WTC11 (cell line): Measurements from ENCODE around the gene MDGA2. TPM values are rescaled to one million over a fixed set of nuclear protein-coding genes. Genes with fewer than 3 reads are reported as not detected.

ENCODE experiments used
- ATAC-seq: fragments of 200-7000 bp; cut with Tn5 transposase; 2 replicates; pipeline ENCODE4 v1.10.0; 2021; ENCODE audit warnings: mild to moderate bottlenecking, moderate library complexity
- CTCF ChIA-PET: fragments of 300-600 bp; sonication (Branson Sonifier 250); formaldehyde crosslinking; loops from one replicate; lab custom pipeline; 2021; ENCODE audit warnings: antibody characterized with exemption; lab: Charles Lee
- POLR2A ChIA-PET: fragments of 350-600 bp; sonication (Branson Sonifier 250); formaldehyde crosslinking; loops from one replicate; lab custom pipeline; 2021; ENCODE audit warnings: antibody characterized with exemption; lab: Charles Lee
- DNase-seq: peaks from one replicate; pipeline ENCODE4 v3.0.0; 2021; ENCODE audit warnings: low spot score
- H3K27ac Mint-ChIP-seq: 2 replicates; pipeline ENCODE4 v1.8.0; 2021; ENCODE audit warnings: mixed read lengths
- H3K27me3 Mint-ChIP-seq: 2 replicates; pipeline ENCODE4 v1.8.0; 2021; ENCODE audit warnings: low read depth, mild to moderate bottlenecking, moderate library complexity, mixed read lengths
- H3K36me3 Mint-ChIP-seq: 2 replicates; pipeline ENCODE4 v1.8.0; 2021; ENCODE audit warnings: mixed read lengths
- H3K4me1 Mint-ChIP-seq: 2 replicates; pipeline ENCODE4 v1.8.0; 2022; ENCODE audit warnings: mixed read lengths
- H3K4me3 Mint-ChIP-seq: 2 replicates; pipeline ENCODE4 v1.8.0; 2021; ENCODE audit warnings: mild to moderate bottlenecking, moderate library complexity, mixed read lengths
- H3K9me3 Mint-ChIP-seq: 2 replicates; pipeline ENCODE4 v1.8.0; 2021; ENCODE audit warnings: mixed read lengths
- CBFB ChIP-seq: sonication (generic); formaldehyde crosslinking; IDR thresholded peaks from 2 replicates; pipeline ENCODE4 v1.8.1; 2022; ENCODE audit warnings: mild to moderate bottlenecking, low read depth, missing genetic modification reagents
- CREM ChIP-seq: sonication (generic); formaldehyde crosslinking; IDR thresholded peaks from 2 replicates; pipeline ENCODE4 v1.8.1; 2022; ENCODE audit warnings: mild to moderate bottlenecking, missing genetic modification reagents, moderate library complexity
- CTCF ChIP-seq: fragments of 200-600 bp; IDR thresholded peaks from 2 replicates; pipeline ENCODE4 v1.8.0; 2022; ENCODE audit warnings: antibody characterized with exemption
- ETV6 ChIP-seq: sonication (generic); formaldehyde crosslinking; IDR thresholded peaks from 2 replicates; pipeline ENCODE4 v1.8.1; 2022; ENCODE audit warnings: mild to moderate bottlenecking, missing genetic modification reagents
- FOXK1 ChIP-seq: sonication (generic); formaldehyde crosslinking; IDR thresholded peaks from 2 replicates; pipeline ENCODE4 v1.8.0; 2022; ENCODE audit warnings: mild to moderate bottlenecking, moderate library complexity, missing genetic modification reagents
- GRHL2 ChIP-seq: fragments of 250-450 bp; sonication (Bioruptor Pico); IDR thresholded peaks from 2 replicates; pipeline ENCODE4 v1.8.0; 2022; ENCODE audit warnings: mild to moderate bottlenecking, moderate library complexity; ENCODE audit not compliant: insufficient replicate concordance, severe bottlenecking
- GTF2I ChIP-seq: fragments of 250-450 bp; sonication (Bioruptor Pico); conservative IDR thresholded peaks from 2 replicates; pipeline ENCODE4 v1.4.0; 2021; ENCODE audit warnings: mild to moderate bottlenecking
- HMGA2 ChIP-seq: fragments of 250-450 bp; sonication (Bioruptor Pico); IDR thresholded peaks from 2 replicates; pipeline ENCODE4 v1.4.0; 2021; ENCODE audit warnings: mild to moderate bottlenecking, moderate library complexity
- MYBL2 ChIP-seq: sonication (generic); formaldehyde crosslinking; IDR thresholded peaks from 2 replicates; pipeline ENCODE4 v1.8.1; 2023; ENCODE audit warnings: mild to moderate bottlenecking, moderate library complexity, missing genetic modification reagents
- NR3C1 ChIP-seq: sonication (generic); formaldehyde crosslinking; conservative IDR thresholded peaks from 2 replicates; pipeline ENCODE4 v1.8.1; 2023; ENCODE audit warnings: low read depth, mild to moderate bottlenecking, missing genetic modification reagents
- PRDM15 ChIP-seq: sonication (generic); formaldehyde crosslinking; IDR thresholded peaks from 2 replicates; pipeline ENCODE4 v1.8.0; 2022; ENCODE audit warnings: missing genetic modification reagents
- PRRX2 ChIP-seq: fragments of 250-450 bp; sonication (Bioruptor Pico); IDR thresholded peaks from 2 replicates; pipeline ENCODE4 v1.8.0; 2021; ENCODE audit warnings: mild to moderate bottlenecking
- RELA ChIP-seq: sonication (generic); formaldehyde crosslinking; IDR thresholded peaks from 2 replicates; pipeline ENCODE4 v1.8.1; 2022; ENCODE audit warnings: missing genetic modification reagents, mild to moderate bottlenecking, borderline replicate concordance
- RORB ChIP-seq: fragments of 250-450 bp; sonication (Bioruptor Pico); IDR thresholded peaks from 2 replicates; pipeline ENCODE4 v1.9.0; 2021; ENCODE audit warnings: mild to moderate bottlenecking
- SMAD3 ChIP-seq: sonication (generic); formaldehyde crosslinking; IDR thresholded peaks from 2 replicates; pipeline ENCODE4 v1.8.0; 2022; ENCODE audit warnings: missing genetic modification reagents, mild to moderate bottlenecking, borderline replicate concordance
- TEAD4 ChIP-seq: sonication (generic); formaldehyde crosslinking; IDR thresholded peaks from 2 replicates; pipeline ENCODE4 v1.8.0; 2022; ENCODE audit warnings: mild to moderate bottlenecking, missing genetic modification reagents
- USF1 ChIP-seq: sonication (generic); formaldehyde crosslinking; IDR thresholded peaks from 2 replicates; pipeline ENCODE4 v1.8.0; 2022; ENCODE audit warnings: mild to moderate bottlenecking, missing genetic modification reagents
- ZNF232 ChIP-seq: sonication (generic); formaldehyde crosslinking; IDR thresholded peaks from 2 replicates; pipeline ENCODE4 v1.8.0; 2022; ENCODE audit warnings: mild to moderate bottlenecking, missing genetic modification reagents
- ZNF396 ChIP-seq: fragments of 250-450 bp; sonication (Bioruptor Pico); IDR thresholded peaks from 2 replicates; pipeline ENCODE4 v1.8.0; 2021; ENCODE audit warnings: mild to moderate bottlenecking, moderate library complexity, borderline replicate concordance
- ZNF416 ChIP-seq: fragments of 250-450 bp; sonication (Bioruptor Pico); IDR thresholded peaks from 2 replicates; pipeline ENCODE4 v1.9.0; 2021; ENCODE audit warnings: mild to moderate bottlenecking, inconsistent platforms
- ZNF671 ChIP-seq: fragments of 250-450 bp; sonication (Bioruptor Pico); IDR thresholded peaks from 2 replicates; pipeline ENCODE4 v1.8.0; 2021; ENCODE audit warnings: mild to moderate bottlenecking
- total RNA-seq: library from RNA; stranded (reverse); gene quantifications from 3 replicates; pipeline ENCODE4 v1.2.3, GENCODE V29; 2021
- TF ChIP-seq, protein P1 (sequence below): fragments of 250-450 bp; sonication (Bioruptor Pico); IDR thresholded peaks from 2 replicates; pipeline ENCODE4 v1.9.0; 2021; ENCODE audit warnings: mild to moderate bottlenecking
- TF ChIP-seq, protein P2 (sequence below): fragments of 250-450 bp; sonication (Bioruptor Pico); IDR thresholded peaks from 2 replicates; pipeline ENCODE4 v1.8.0; 2021; ENCODE audit warnings: mild to moderate bottlenecking
- TF ChIP-seq, protein P3 (sequence below): sonication (generic); formaldehyde crosslinking; IDR thresholded peaks from 2 replicates; pipeline ENCODE4 v1.8.1; 2023; ENCODE audit warnings: mild to moderate bottlenecking, missing genetic modification reagents

Gene MDGA2
- total RNA-seq, 1 experiment from 2014 or later = 4.9 TPM

- Mint-ChIP-seq H3K27me3 (no peaks in the 10 kb centered on the region), H3K9me3 (no peaks in the 10 kb centered on the region), H3K4me1 (no peaks in the 10 kb centered on the region), H3K27ac (no peak overlapping the region), H3K36me3 (no peaks in the 10 kb centered on the region), H3K4me3 (no peak overlapping the region)
- ChIA-PET CTCF (no interaction called here), POLR2A (no interaction called here)
- no peak for DNase-seq
- no peak for ATAC-seq
- TF ChIP-seq, protein P1, sequence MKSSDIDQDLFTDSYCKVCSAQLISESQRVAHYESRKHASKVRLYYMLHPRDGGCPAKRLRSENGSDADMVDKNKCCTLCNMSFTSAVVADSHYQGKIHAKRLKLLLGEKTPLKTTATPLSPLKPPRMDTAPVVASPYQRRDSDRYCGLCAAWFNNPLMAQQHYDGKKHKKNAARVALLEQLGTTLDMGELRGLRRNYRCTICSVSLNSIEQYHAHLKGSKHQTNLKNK (CRISPR knock-in tag) = no peak
- no peak for TF ChIP-seq NR3C1
- no peak for TF ChIP-seq GTF2I
- no peak for TF ChIP-seq ETV6 (CRISPR knock-in tag)
- TF ChIP-seq, protein P2, sequence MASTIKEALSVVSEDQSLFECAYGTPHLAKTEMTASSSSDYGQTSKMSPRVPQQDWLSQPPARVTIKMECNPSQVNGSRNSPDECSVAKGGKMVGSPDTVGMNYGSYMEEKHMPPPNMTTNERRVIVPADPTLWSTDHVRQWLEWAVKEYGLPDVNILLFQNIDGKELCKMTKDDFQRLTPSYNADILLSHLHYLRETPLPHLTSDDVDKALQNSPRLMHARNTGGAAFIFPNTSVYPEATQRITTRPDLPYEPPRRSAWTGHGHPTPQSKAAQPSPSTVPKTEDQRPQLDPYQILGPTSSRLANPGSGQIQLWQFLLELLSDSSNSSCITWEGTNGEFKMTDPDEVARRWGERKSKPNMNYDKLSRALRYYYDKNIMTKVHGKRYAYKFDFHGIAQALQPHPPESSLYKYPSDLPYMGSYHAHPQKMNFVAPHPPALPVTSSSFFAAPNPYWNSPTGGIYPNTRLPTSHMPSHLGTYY (CRISPR knock-in tag) = no peak
- TF ChIP-seq GRHL2 = no peak
- no peak for TF ChIP-seq CREM
- TF ChIP-seq FOXK1 = no peak
- TF ChIP-seq TEAD4 (CRISPR knock-in tag) = no peak
- no peak for TF ChIP-seq MYBL2 (CRISPR knock-in tag)
- no peak for TF ChIP-seq RORB (CRISPR knock-in tag)
- no peak for TF ChIP-seq ZNF396 (CRISPR knock-in tag)
- TF ChIP-seq USF1 (CRISPR knock-in tag) = no peak
- TF ChIP-seq HMGA2 (CRISPR knock-in tag) = no peak
- no peak for TF ChIP-seq CBFB (CRISPR knock-in tag)
- TF ChIP-seq PRRX2 (CRISPR knock-in tag) = no peak
- TF ChIP-seq ZNF232 (CRISPR knock-in tag) = no peak
- TF ChIP-seq, protein P3, sequence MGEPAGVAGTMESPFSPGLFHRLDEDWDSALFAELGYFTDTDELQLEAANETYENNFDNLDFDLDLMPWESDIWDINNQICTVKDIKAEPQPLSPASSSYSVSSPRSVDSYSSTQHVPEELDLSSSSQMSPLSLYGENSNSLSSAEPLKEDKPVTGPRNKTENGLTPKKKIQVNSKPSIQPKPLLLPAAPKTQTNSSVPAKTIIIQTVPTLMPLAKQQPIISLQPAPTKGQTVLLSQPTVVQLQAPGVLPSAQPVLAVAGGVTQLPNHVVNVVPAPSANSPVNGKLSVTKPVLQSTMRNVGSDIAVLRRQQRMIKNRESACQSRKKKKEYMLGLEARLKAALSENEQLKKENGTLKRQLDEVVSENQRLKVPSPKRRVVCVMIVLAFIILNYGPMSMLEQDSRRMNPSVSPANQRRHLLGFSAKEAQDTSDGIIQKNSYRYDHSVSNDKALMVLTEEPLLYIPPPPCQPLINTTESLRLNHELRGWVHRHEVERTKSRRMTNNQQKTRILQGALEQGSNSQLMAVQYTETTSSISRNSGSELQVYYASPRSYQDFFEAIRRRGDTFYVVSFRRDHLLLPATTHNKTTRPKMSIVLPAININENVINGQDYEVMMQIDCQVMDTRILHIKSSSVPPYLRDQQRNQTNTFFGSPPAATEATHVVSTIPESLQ = no peak
- TF ChIP-seq CTCF = no peak
Measured at GRCh38 chr14:46840944-46841720, 834.3 kb downstream of the MDGA2 start.

- Mint-ChIP-seq H3K4me1 (peaks cover 23% of the 10 kb centered on the region), H3K36me3 (peaks cover 3% of the 10 kb centered on the region), H3K4me3 (no peak overlapping the region), H3K27me3 (peaks cover 46% of the 10 kb centered on the region)
- ATAC-seq (no peak), DNase-seq (no peak)
- no peak for TF ChIP-seq SMAD3 (CRISPR knock-in tag)
- no peak for TF ChIP-seq ZNF671 (CRISPR knock-in tag)
- no peak for TF ChIP-seq PRDM15
- no peak for TF ChIP-seq ZNF416
- TF ChIP-seq RELA = no peak
- TF ChIP-seq, all 79 proteins: peak for 0
- CTCF ChIA-PET = no interaction called here
- Mint-ChIP-seq H3K9me3 (peaks cover 12% of the 10 kb centered on the region; the same call in 1 of the 2 replicates), H3K27ac (no peak overlapping the region)
- POLR2A ChIA-PET = no interaction called here
Measured at GRCh38 chr14:46820291-46820690, 855.1 kb downstream of the MDGA2 start.
